HEK293 (cell line): ENCODE results near the gene TECPR2.

Experiments used
- YY1 ChIP-seq: fragments of 450-650 bp; formaldehyde crosslinking; IDR thresholded peaks from 2 replicates; pipeline ENCODE4 v1.5.1; 2018; ENCODE audit warnings: missing biosample characterization, missing genetic modification characterization
- ZBTB7A ChIP-seq: fragments of 450-650 bp; formaldehyde crosslinking; IDR thresholded peaks from 2 replicates; pipeline ENCODE4 v1.5.1; 2016; ENCODE audit warnings: low read depth, missing biosample characterization, missing genetic modification characterization
- ZNF114 ChIP-seq: fragments of 450-650 bp; formaldehyde crosslinking; IDR thresholded peaks from 2 replicates; pipeline ENCODE4 v1.5.0; 2017; ENCODE audit warnings: missing biosample characterization, missing genetic modification characterization
- ZNF324 ChIP-seq: fragments of 450-650 bp; formaldehyde crosslinking; IDR thresholded peaks from 2 replicates; pipeline ENCODE4 v1.5.1; 2016; ENCODE audit warnings: missing biosample characterization, missing genetic modification characterization
- TF ChIP-seq, protein P1 (sequence below): fragments of 450-650 bp; formaldehyde crosslinking; IDR thresholded peaks from 2 replicates; pipeline ENCODE4 v1.5.1; 2016; ENCODE audit warnings: missing biosample characterization, missing genetic modification characterization

DNA sequence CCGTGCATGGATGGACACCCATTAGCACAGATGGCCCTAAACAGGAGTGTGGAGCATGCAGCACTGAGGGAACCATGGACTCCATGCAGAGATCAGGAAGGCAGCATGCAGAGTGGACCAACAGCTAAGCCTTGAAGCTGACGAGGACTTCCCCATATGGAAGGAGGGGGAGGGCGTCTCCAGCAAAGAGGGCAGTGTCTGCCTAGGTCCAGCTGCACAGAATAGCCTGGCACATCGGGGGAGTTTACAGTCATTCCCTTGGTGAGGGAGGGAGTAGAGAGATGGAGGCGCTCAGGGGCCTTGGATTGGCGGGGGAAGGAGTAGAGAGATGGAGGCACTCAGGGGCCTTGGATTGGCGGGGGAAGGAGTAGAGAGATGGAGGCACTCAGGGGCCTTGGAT lies 82.3 kb downstream of the TECPR2 start:
- TF ChIP-seq YY1 (tag by site-specific recombination) (no peak), ZNF114 (no peak), ZBTB7A (tag by site-specific recombination) (no peak), ZNF324 (no peak)
- TF ChIP-seq, protein P1, sequence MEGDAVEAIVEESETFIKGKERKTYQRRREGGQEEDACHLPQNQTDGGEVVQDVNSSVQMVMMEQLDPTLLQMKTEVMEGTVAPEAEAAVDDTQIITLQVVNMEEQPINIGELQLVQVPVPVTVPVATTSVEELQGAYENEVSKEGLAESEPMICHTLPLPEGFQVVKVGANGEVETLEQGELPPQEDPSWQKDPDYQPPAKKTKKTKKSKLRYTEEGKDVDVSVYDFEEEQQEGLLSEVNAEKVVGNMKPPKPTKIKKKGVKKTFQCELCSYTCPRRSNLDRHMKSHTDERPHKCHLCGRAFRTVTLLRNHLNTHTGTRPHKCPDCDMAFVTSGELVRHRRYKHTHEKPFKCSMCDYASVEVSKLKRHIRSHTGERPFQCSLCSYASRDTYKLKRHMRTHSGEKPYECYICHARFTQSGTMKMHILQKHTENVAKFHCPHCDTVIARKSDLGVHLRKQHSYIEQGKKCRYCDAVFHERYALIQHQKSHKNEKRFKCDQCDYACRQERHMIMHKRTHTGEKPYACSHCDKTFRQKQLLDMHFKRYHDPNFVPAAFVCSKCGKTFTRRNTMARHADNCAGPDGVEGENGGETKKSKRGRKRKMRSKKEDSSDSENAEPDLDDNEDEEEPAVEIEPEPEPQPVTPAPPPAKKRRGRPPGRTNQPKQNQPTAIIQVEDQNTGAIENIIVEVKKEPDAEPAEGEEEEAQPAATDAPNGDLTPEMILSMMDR (tag by site-specific recombination), result no peak
